Panc1 (cell line): ENCODE results near the gene ZNF568. TPM values are rescaled to one million over a fixed set of nuclear protein-coding genes. Genes with fewer than 3 reads are reported as not detected.

ENCODE experiments used
- ATAC-seq: fragments of 200-7000 bp; cut with Tn5 transposase; 2 replicates; pipeline ENCODE4 v1.9.1; 2020; ENCODE audit warnings: mild to moderate bottlenecking, moderate library complexity
- BruUV-seq: library from RNA; stranded (reverse); fragments of 400-500 nt; replicated peaks from 2 replicates; lab custom pipeline; 2021; lab: Mats Ljungman, UMichigan
- CTCF ChIA-PET: fragments of 300-600 bp; sonication (Branson Sonifier 250); formaldehyde crosslinking; loops from one replicate; lab custom pipeline; 2022; ENCODE audit warnings: antibody characterized with exemption; lab: Charles Lee
- POLR2A ChIA-PET: fragments of 300-600 bp; sonication (Branson Sonifier 250); formaldehyde crosslinking; loops from one replicate; lab custom pipeline; 2022; ENCODE audit warnings: antibody characterized with exemption; lab: Charles Lee
- DNase-seq: peaks from one replicate; pipeline ENCODE4 v3.0.0-alpha.2; 2010; ENCODE audit warnings: low read depth, low spot score
- H3K27ac ChIP-seq: 2 replicates; pipeline ENCODE4 v1.5.1; 2011; ENCODE audit warnings: mild to moderate bottlenecking, low read length, inconsistent platforms
- H3K27me3 ChIP-seq: fragments of 200-500 bp; sonication (Bioruptor generic); 2 replicates; pipeline ENCODE4 v1.6.0; 2014; ENCODE audit warnings: low read length, inconsistent platforms; ENCODE audit not compliant: control insufficient read depth, insufficient read depth
- H3K36me3 ChIP-seq: fragments of 200-500 bp; sonication (Bioruptor generic); 2 replicates; pipeline ENCODE4 v1.5.1; 2014; ENCODE audit warnings: inconsistent platforms, mild to moderate bottlenecking, low read length, moderate library complexity; ENCODE audit not compliant: control insufficient read depth, insufficient read depth
- H3K4me1 ChIP-seq: 2 replicates; pipeline ENCODE4 v1.5.1; 2011; ENCODE audit warnings: inconsistent platforms, mild to moderate bottlenecking, low read length, moderate library complexity; ENCODE audit not compliant: control insufficient read depth, insufficient read depth
- H3K4me3 ChIP-seq, 2 experiments: 2 replicates each; pipeline ENCODE4 v1.5.1; 2011 to 2012; ENCODE audit warnings: low read depth in 2 of 2, low read length in 2 of 2, mild to moderate bottlenecking in 2 of 2, inconsistent platforms in 1 of 2, moderate library complexity in 1 of 2
- H3K9me3 ChIP-seq: fragments of 200-500 bp; sonication (Bioruptor generic); 2 replicates; pipeline ENCODE4 v1.5.1; 2014; ENCODE audit warnings: low read depth, mild to moderate bottlenecking, inconsistent platforms, low read length, moderate library complexity; ENCODE audit not compliant: control insufficient read depth, insufficient read depth
- CTCF ChIP-seq: fragments of 450-650 bp; IDR thresholded peaks from 2 replicates; pipeline ENCODE4 v1.5.1; 2017; ENCODE audit warnings: mild to moderate bottlenecking
- POLR2AphosphoS5 ChIP-seq: IDR thresholded peaks from 2 replicates; pipeline ENCODE4 v1.6.1; 2012; ENCODE audit warnings: mild to moderate bottlenecking, low read depth, low read length, moderate library complexity
- REST ChIP-seq, 2 experiments: IDR thresholded peaks; 2 replicates each; pipeline ENCODE4 v1.6.1; 2011 to 2012; ENCODE audit warnings: low read depth in 2 of 2, control low read depth in 1 of 2, low read length in 1 of 2, mild to moderate bottlenecking in 1 of 2, moderate library complexity in 1 of 2; ENCODE audit not compliant: insufficient read depth in 1 of 2
- SIN3A ChIP-seq: IDR thresholded peaks from 2 replicates; pipeline ENCODE4 v1.6.1; 2012; ENCODE audit warnings: low read depth, mild to moderate bottlenecking, low read length, moderate library complexity, borderline replicate concordance; ENCODE audit not compliant: insufficient read depth
- TCF7L2 ChIP-seq: IDR thresholded peaks from 2 replicates; pipeline ENCODE4 v1.6.1; 2011; ENCODE audit warnings: mild to moderate bottlenecking, low read depth, low read length, inconsistent platforms
- in situ Hi-C: cut with HindIII; loops from 2 replicates; pipeline ENCODE4 v1.10.0; 2016; ENCODE audit warnings: low sequenced_read_pairs, low pct_unique_long_range_greater_than_20kb
- intact Hi-C: fragments of 100-400 bp; cut with micrococcal nuclease; formaldehyde crosslinking; loops from one replicate; pipeline ENCODE4 v1.10.0; 2022; ENCODE audit not compliant: unreplicated experiment
- total RNA-seq: library from RNA; stranded (reverse); gene quantifications from one replicate; pipeline ENCODE4 v1.2.1, GENCODE V29; 2021; ENCODE audit not compliant: unreplicated experiment

Gene ZNF568
- total RNA-seq, 1 experiment from 2014 or later, result 19.3 TPM

GRCh38 chr19:36999313-36999712 is 83.2 kb downstream of the ZNF568 start:
- ChIA-PET CTCF (no interaction called here), POLR2A (no interaction called here)
- TF ChIP-seq SIN3A, result no peak
- TF ChIP-seq REST (IDR thresholded peaks at IDR 0.05; ENCODE audit: insufficient read depth in 1 of 2, low read depth in 2 of 2, low read length in 1 of 2), result no peak
- no peak for TF ChIP-seq TCF7L2
- no peak for TF ChIP-seq CTCF
- TF ChIP-seq POLR2AphosphoS5, result no peak
- ATAC-seq (no peak), DNase-seq (no peak)
- Histone ChIP-seq H3K9me3 (peaks cover 35% of the 10 kb centered on the region), H3K27ac (no peak overlapping the region), H3K4me1 (no peaks in the 10 kb centered on the region), H3K36me3 (peaks cover 5% of the 10 kb centered on the region; the same call in 1 of the 2 replicates), H3K4me3 (no peak overlapping the region), H3K27me3 (no peaks in the 10 kb centered on the region)
- TSS peak; percentile 24 for BruUV-seq
- intact Hi-C loops, result no loop called here
- in situ Hi-C loops, result no loop called here

- intact Hi-C loops, result no loop called here
- no peaks in the 10 kb centered on the region for H3K4me1 ChIP-seq
- POLR2A ChIA-PET, result no interaction called here
- no TSS peak for BruUV-seq
- in situ Hi-C loops, result no loop called here
- no peak for ATAC-seq
- CTCF ChIA-PET, result no interaction called here
- no peak overlapping the region for H3K4me3 ChIP-seq
- H3K9me3 ChIP-seq, result no peaks in the 10 kb centered on the region
- no peaks in the 10 kb centered on the region for H3K36me3 ChIP-seq
- no peak for DNase-seq
- H3K27ac ChIP-seq, result no peak overlapping the region
- no peaks in the 10 kb centered on the region for H3K27me3 ChIP-seq
- TF ChIP-seq TCF7L2, result no peak
- TF ChIP-seq REST (IDR thresholded peaks at IDR 0.05; ENCODE audit: insufficient read depth in 1 of 2, low read depth in 2 of 2, low read length in 1 of 2), result no peak
- TF ChIP-seq SIN3A, result no peak
- no peak for TF ChIP-seq CTCF
Measured at GRCh38 chr19:37007587-37008220, 91.6 kb downstream of the ZNF568 start.
